Ectodermal cell (in vitro differentiated cells): ENCODE measurements around the gene SNAPC3.
A peak's percentile ranks its signal among the peaks of the same experiment; 100 is the strongest.

Source experiments
- H3K27ac ChIP-seq: 2 replicates; pipeline ENCODE4 v1.7.0; 2013; ENCODE audit warnings: mild to moderate bottlenecking, low read depth, low read length; ENCODE audit not compliant: insufficient read depth, poor library complexity, severe bottlenecking
- H3K27me3 ChIP-seq: 2 replicates; pipeline ENCODE4 v1.7.0; 2013; ENCODE audit warnings: mild to moderate bottlenecking, low read length; ENCODE audit not compliant: insufficient read depth, control insufficient read depth, poor library complexity, severe bottlenecking
- H3K36me3 ChIP-seq: one replicate; pipeline ENCODE4 v1.7.0; 2013; ENCODE audit warnings: low read length; ENCODE audit not compliant: control insufficient read depth, insufficient read depth
- H3K4me1 ChIP-seq: one replicate; pipeline ENCODE4 v1.7.0; 2013; ENCODE audit warnings: low read length; ENCODE audit not compliant: control insufficient read depth, insufficient read depth
- H3K4me3 ChIP-seq: 2 replicates; pipeline ENCODE4 v1.7.0; 2013; ENCODE audit warnings: low read depth, low read length, control low read depth; ENCODE audit not compliant: insufficient read depth
- H3K9me3 ChIP-seq: 2 replicates; pipeline ENCODE4 v1.7.0; 2013; ENCODE audit warnings: mild to moderate bottlenecking, low read length, moderate library complexity; ENCODE audit not compliant: control insufficient read depth
- WGBS, 2 experiments: methylation state at CpG; one replicate each; pipeline ENCODE4 v1.1.7; 2013; ENCODE audit warnings: missing lambda C conversion rate in 2 of 2; 5-methylcytosine and 5-hydroxymethylcytosine counted together

SNAPC3 gene

GRCh38 chr9:15485836-15486666, 63.4 kb downstream of the SNAPC3 start:
- Histone ChIP-seq H3K36me3 (peaks cover 35% of the 10 kb centered on the region), H3K9me3 (no peaks in the 10 kb centered on the region)
- 60 to 96% methylated on average over 1 to 2 of the region's 2 CpGs for WGBS, 2 experiments

GRCh38 chr9:15491950-15492349, 69.3 kb downstream of the SNAPC3 start:
- no peaks in the 10 kb centered on the region for H3K27me3 ChIP-seq
- 91 to 92% methylated on average over 1 of the region's 1 CpG for WGBS, 2 experiments
- no peak overlapping the region for H3K27ac ChIP-seq
- no peaks in the 10 kb centered on the region for H3K4me1 ChIP-seq
- no peak overlapping the region for H3K4me3 ChIP-seq
- no peaks in the 10 kb centered on the region for H3K9me3 ChIP-seq
- H3K36me3 ChIP-seq = peaks cover 40% of the 10 kb centered on the region

More at GRCh38 chr9:15485836-15486666, 63.4 kb downstream of the SNAPC3 start:
- no peaks in the 10 kb centered on the region for H3K4me1 ChIP-seq
- no peak overlapping the region for H3K4me3 ChIP-seq
- H3K27ac ChIP-seq = no peak overlapping the region
- H3K27me3 ChIP-seq = no peaks in the 10 kb centered on the region

DNA sequence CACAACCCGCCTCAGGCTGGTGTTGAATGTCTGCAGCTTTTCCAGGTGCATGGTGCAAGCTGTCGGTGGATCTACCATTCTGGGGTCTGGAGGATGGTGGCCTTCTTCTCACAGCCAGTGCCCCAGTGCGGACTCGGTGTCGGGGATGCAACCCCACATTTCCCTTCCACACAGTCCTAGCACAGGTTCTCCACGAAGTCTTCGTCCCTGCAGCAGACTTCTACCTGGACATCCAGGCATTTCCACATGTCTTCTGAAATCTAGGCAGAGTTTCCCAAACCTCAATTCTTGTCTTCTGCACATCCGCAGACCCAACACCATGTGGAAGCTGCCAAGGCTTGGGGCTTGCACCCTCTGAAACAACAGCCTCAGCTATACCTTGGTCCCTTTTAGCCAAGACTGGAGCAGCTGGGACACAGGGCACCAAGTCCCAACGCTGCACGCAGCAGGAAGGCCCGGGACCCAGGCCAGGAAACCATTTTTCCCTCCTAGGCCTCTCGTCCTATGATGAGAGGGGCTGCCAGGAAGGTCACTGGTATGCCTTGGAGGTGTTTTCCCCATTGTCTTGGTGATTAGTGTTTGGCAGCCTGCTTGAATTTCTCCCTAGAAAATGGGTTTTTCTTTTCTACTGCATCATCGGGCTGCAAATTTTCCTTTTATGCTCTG, 69.9 kb downstream of the SNAPC3 start:
- no peaks in the 10 kb centered on the region for H3K4me1 ChIP-seq
- whole genome bisulfite sequencing, 2 experiments = 94 to 96% methylated on average over 13 of the region's 13 CpGs
- H3K27me3 ChIP-seq = no peaks in the 10 kb centered on the region
- H3K4me3 ChIP-seq = no peak overlapping the region
- peaks cover 45% of the 10 kb centered on the region for H3K36me3 ChIP-seq
- H3K27ac ChIP-seq = no peak overlapping the region
- no peaks in the 10 kb centered on the region for H3K9me3 ChIP-seq

DNA sequence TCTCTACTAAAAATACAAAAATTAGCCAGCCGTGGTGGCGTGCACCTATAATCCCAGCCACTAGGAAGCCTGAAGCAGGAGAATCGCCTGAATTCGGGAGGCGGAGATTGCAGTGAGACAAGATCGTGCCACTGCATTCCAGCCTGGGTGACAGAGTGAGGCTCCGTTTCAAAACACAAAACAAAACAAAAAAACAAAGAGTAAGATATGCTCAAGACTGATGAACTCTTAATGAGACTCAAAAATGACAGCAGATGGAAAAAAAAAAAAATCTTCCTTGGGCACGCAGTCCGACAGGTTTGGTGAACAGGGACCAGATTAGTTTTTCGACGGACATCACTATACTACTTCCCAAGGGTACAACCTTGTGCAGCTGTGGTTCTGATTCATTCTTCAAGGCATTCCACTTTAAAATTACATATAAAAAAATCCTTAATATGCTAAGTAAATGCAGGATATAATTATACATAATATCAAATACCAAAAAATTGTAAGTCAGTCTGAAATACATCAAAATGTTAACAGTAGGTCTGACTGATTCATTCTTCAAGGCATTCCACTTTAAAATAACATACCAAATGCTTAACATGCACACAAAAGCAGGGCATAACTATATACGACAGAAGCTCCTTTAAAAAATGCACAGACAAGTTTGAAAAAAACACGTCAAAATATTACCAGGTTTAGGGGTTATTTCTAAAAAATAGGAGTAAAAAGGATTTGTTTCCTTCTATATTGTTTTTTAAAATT, 75.7 kb downstream of the SNAPC3 start:
- Histone ChIP-seq H3K27ac (no peak overlapping the region), H3K4me1 (no peaks in the 10 kb centered on the region), H3K27me3 (no peaks in the 10 kb centered on the region), H3K4me3 (no peak overlapping the region), H3K9me3 (no peaks in the 10 kb centered on the region), H3K36me3 (peaks cover 27% of the 10 kb centered on the region)
- WGBS, 2 experiments = 95% methylated on average over 11 to 13 of the region's 13 CpGs

DNA sequence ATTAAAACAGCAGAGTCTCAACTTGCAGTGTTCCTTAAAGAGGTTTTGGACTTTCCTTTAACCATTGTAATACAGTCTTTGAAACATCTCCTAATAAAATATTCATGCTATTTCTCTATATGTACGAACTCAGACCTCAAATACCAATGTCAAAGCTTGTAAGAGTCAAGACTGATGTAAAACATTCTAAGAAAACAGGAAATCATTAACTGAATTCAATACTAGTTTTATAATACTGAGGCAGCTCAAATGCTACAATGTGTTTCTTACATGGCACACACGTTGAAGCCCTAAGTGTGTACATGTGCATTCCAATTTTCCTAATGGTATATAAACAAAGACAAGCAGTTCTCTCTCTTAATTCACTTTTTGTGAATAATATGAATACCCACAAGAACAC, 76.5 kb downstream of the SNAPC3 start:
- Histone ChIP-seq H3K9me3 (no peaks in the 10 kb centered on the region), H3K4me1 (no peaks in the 10 kb centered on the region), H3K4me3 (no peak overlapping the region), H3K27ac (no peak overlapping the region), H3K27me3 (no peaks in the 10 kb centered on the region), H3K36me3 (peaks cover 20% of the 10 kb centered on the region)
- 88 to 89% methylated on average over 1 to 2 of the region's 2 CpGs for WGBS, 2 experiments

DNA sequence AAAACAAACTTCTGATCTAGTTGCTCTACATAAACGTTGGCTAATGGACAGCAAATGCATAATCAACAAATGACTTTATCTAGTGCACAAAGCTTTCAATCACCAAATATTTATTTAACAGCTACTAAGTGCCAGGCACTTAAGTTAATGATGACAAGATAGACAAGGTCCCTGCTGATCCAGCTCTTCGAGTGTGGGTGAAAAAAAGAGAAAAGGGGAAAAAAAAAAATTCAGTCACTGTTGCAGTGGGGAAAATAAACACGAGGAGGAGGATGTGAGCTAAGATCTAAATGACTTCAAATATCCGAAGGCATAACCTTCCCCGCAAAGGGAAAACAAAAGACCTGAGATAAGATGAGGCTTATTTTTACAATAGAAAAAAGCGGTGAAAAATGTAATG, 78.5 kb downstream of the SNAPC3 start:
- Histone ChIP-seq H3K27me3 (no peaks in the 10 kb centered on the region), H3K4me3 (no peak overlapping the region), H3K36me3 (peaks cover 37% of the 10 kb centered on the region), H3K27ac (no peak overlapping the region), H3K4me1 (no peaks in the 10 kb centered on the region), H3K9me3 (no peaks in the 10 kb centered on the region)
- WGBS, 2 experiments = 90 to 95% methylated on average over 6 of the region's 6 CpGs

DNA sequence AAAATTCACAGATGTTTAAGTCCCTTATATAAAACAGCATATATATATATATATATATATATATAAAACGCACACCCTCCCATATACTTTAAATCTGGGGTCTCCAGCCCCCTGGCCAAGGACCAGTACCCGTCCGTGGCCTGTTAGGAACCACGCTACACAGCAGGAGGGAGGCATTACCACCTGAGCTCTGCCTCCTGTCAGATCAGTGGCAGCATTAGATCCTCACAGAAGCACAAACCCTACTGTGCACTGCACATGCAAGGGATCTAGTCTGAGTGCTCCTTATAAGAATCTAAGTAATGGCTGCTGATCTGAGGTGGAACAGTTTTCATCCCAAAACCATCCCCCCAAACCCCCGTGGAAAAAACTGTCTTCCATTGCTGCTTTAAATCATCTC, 79.1 kb downstream of the SNAPC3 start:
- Histone ChIP-seq H3K4me1 (no peaks in the 10 kb centered on the region), H3K4me3 (no peak overlapping the region), H3K27ac (no peak overlapping the region), H3K36me3 (peaks cover 42% of the 10 kb centered on the region), H3K27me3 (no peaks in the 10 kb centered on the region), H3K9me3 (no peaks in the 10 kb centered on the region)
- WGBS, 2 experiments = 97% methylated on average over 3 to 4 of the region's 5 CpGs

DNA sequence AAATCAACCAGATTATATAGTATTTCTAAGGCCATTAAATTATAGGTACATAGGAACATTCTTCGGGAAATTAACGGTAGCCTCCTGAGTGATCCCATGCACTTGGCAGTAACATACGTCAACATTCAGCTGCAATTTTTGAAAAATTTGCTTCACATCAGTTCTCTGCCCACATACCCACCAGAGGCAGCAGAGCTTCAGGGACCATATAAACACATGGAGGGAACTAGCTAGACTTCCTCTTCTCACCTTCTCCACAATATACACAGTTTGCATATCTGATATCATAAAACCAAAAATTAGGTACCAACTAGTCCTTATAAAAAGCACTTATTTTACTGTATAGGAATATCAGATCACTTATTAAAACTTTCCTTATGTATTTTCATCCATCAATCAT, 83.2 kb downstream of the SNAPC3 start:
- Histone ChIP-seq H3K9me3 (no peaks in the 10 kb centered on the region), H3K27me3 (no peaks in the 10 kb centered on the region), H3K27ac (no peak overlapping the region), H3K4me3 (no peak overlapping the region), H3K36me3 (peaks cover 37% of the 10 kb centered on the region), H3K4me1 (peaks cover 12% of the 10 kb centered on the region)
- WGBS, 2 experiments = 96% methylated on average over 3 of the region's 3 CpGs

DNA sequence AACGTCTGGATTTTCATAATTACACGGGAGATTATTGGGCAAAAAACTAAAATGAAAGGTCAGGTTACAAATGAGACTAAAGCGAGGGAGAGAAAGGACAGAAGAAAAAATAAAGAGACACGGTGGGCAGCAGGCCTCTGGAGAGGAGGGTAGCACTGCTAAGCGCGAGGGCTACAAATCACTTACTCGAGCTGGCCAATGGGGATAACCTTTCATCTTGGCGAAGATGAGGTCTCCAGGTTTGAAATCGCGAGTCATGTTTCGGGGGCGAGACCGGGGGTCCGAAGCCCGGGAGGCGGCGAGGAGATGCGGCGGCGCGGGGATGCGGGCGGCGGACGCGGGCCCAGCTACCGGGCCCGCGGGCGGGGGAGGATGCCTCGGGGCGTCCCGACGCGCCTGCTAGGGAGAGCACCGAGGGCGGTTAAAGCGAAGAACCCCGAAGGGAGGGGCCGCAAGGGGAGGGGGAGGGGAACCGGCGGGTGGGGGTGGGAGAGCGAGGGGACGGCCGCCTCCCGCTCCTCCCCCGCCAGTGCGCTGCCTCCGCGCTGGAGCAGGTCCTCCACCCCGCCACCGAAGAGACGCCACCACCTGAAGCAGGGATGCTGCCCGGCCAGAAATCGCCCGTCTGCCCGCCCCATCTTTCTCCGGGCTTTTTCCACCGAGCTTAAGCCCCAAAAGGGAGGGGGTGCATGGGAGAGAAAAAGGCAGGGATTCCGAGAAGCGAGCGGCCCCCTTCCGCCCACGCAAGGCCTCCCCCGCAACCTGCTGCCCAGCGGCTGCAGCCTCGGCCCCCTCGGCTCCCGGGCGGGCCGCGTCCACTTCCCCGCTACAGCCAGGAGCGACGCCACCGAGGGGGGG, 87.5 kb downstream of the SNAPC3 start:
- Histone ChIP-seq H3K4me3 (peak overlapping the region; percentile 96), H3K27me3 (no peaks in the 10 kb centered on the region), H3K9me3 (no peaks in the 10 kb centered on the region), H3K36me3 (peaks cover 19% of the 10 kb centered on the region), H3K27ac (peak overlapping the region; percentile 100), H3K4me1 (peaks cover 15% of the 10 kb centered on the region)
- 0% methylated on average over 70 to 76 of the region's 76 CpGs for WGBS, 2 experiments
